ENCODE data around the gene USP10.

The USP10 gene

GRCh38 chr16:84661418-84662060, 38.3 kb upstream of the USP10 start:
- no peaks in the 10 kb centered on the region for H3K4me1 ChIP-seq (ENCODE audit: control insufficient read depth, low read depth, low read length)
- H3K9me3 ChIP-seq (ENCODE audit: control insufficient read depth, low read depth, low read length) = no peaks in the 10 kb centered on the region
- no peaks in the 10 kb centered on the region for H3K27me3 ChIP-seq (ENCODE audit: control insufficient read depth, insufficient read depth, low read length)
- no peak overlapping the region for H3K4me3 ChIP-seq (ENCODE audit: low read length)
- peaks cover 23% of the 10 kb centered on the region for H3K36me3 ChIP-seq (ENCODE audit: control insufficient read depth, low read depth, low read length)
- no peak overlapping the region for H3K9ac ChIP-seq (ENCODE audit: low read length)
- no peak overlapping the region for H3K27ac ChIP-seq (ENCODE audit: low read length)

- Histone ChIP-seq H3K4me1 (ENCODE audit: control insufficient read depth, low read depth, low read length) (peaks cover 6% of the 10 kb centered on the region), H3K9me3 (ENCODE audit: control insufficient read depth, low read depth, low read length) (no peaks in the 10 kb centered on the region), H3K4me3 (ENCODE audit: low read length) (no peak overlapping the region), H3K9ac (ENCODE audit: low read length) (no peak overlapping the region), H3K27me3 (ENCODE audit: control insufficient read depth, insufficient read depth, low read length) (no peaks in the 10 kb centered on the region), H3K27ac (ENCODE audit: low read length) (no peak overlapping the region), H3K36me3 (ENCODE audit: control insufficient read depth, low read depth, low read length) (peaks cover 17% of the 10 kb centered on the region)
These were observed 37.3 kb upstream of the USP10 start for GRCh38 chr16:84662471-84662870.

GRCh38 chr16:84663433-84664101, 36.2 kb upstream of the USP10 start:
- Histone ChIP-seq H3K4me1 (ENCODE audit: control insufficient read depth, low read depth, low read length) (peaks cover 15% of the 10 kb centered on the region), H3K9me3 (ENCODE audit: control insufficient read depth, low read depth, low read length) (no peaks in the 10 kb centered on the region), H3K9ac (ENCODE audit: low read length) (no peak overlapping the region), H3K4me3 (ENCODE audit: low read length) (no peak overlapping the region), H3K36me3 (ENCODE audit: control insufficient read depth, low read depth, low read length) (peaks cover 16% of the 10 kb centered on the region), H3K27me3 (ENCODE audit: control insufficient read depth, insufficient read depth, low read length) (no peaks in the 10 kb centered on the region), H3K27ac (ENCODE audit: low read length) (no peak overlapping the region)

GRCh38 chr16:84665359-84665758, 34.4 kb upstream of the USP10 start:
- H3K9me3 ChIP-seq (ENCODE audit: control insufficient read depth, low read depth, low read length) = no peaks in the 10 kb centered on the region
- H3K36me3 ChIP-seq (ENCODE audit: control insufficient read depth, low read depth, low read length) = peaks cover 6% of the 10 kb centered on the region
- no peak overlapping the region for H3K9ac ChIP-seq (ENCODE audit: low read length)
- peaks cover 15% of the 10 kb centered on the region for H3K4me1 ChIP-seq (ENCODE audit: control insufficient read depth, low read depth, low read length)
- H3K27me3 ChIP-seq (ENCODE audit: control insufficient read depth, insufficient read depth, low read length) = no peaks in the 10 kb centered on the region
- H3K27ac ChIP-seq (ENCODE audit: low read length) = no peak overlapping the region
- H3K4me3 ChIP-seq (ENCODE audit: low read length) = no peak overlapping the region

GRCh38 chr16:84665843-84666242, 34.0 kb upstream of the USP10 start:
- Histone ChIP-seq H3K27me3 (ENCODE audit: control insufficient read depth, insufficient read depth, low read length) (no peaks in the 10 kb centered on the region), H3K27ac (ENCODE audit: low read length) (no peak overlapping the region), H3K36me3 (ENCODE audit: control insufficient read depth, low read depth, low read length) (peaks cover 6% of the 10 kb centered on the region), H3K9me3 (ENCODE audit: control insufficient read depth, low read depth, low read length) (no peaks in the 10 kb centered on the region), H3K4me3 (ENCODE audit: low read length) (no peak overlapping the region), H3K4me1 (ENCODE audit: control insufficient read depth, low read depth, low read length) (peaks cover 15% of the 10 kb centered on the region), H3K9ac (ENCODE audit: low read length) (no peak overlapping the region)

GRCh38 chr16:84667600-84668309, 32.0 kb upstream of the USP10 start:
- H3K27me3 ChIP-seq (ENCODE audit: control insufficient read depth, insufficient read depth, low read length) = no peaks in the 10 kb centered on the region
- H3K27ac ChIP-seq (ENCODE audit: low read length) = no peak overlapping the region
- no peak overlapping the region for H3K9ac ChIP-seq (ENCODE audit: low read length)
- H3K36me3 ChIP-seq (ENCODE audit: control insufficient read depth, low read depth, low read length) = no peaks in the 10 kb centered on the region
- no peak overlapping the region for H3K4me3 ChIP-seq (ENCODE audit: low read length)
- H3K9me3 ChIP-seq (ENCODE audit: control insufficient read depth, low read depth, low read length) = no peaks in the 10 kb centered on the region
- peaks cover 15% of the 10 kb centered on the region for H3K4me1 ChIP-seq (ENCODE audit: control insufficient read depth, low read depth, low read length)

GRCh38 chr16:84670063-84670462, 29.7 kb upstream of the USP10 start:
- Histone ChIP-seq H3K9me3 (ENCODE audit: control insufficient read depth, low read depth, low read length) (no peaks in the 10 kb centered on the region), H3K9ac (ENCODE audit: low read length) (no peak overlapping the region), H3K27me3 (ENCODE audit: control insufficient read depth, insufficient read depth, low read length) (no peaks in the 10 kb centered on the region), H3K4me1 (ENCODE audit: control insufficient read depth, low read depth, low read length) (peaks cover 15% of the 10 kb centered on the region), H3K27ac (ENCODE audit: low read length) (no peak overlapping the region), H3K4me3 (ENCODE audit: low read length) (no peak overlapping the region), H3K36me3 (ENCODE audit: control insufficient read depth, low read depth, low read length) (no peaks in the 10 kb centered on the region)

- no peak overlapping the region for H3K27ac ChIP-seq (ENCODE audit: low read length)
- H3K36me3 ChIP-seq (ENCODE audit: control insufficient read depth, low read depth, low read length) = no peaks in the 10 kb centered on the region
- no peaks in the 10 kb centered on the region for H3K9me3 ChIP-seq (ENCODE audit: control insufficient read depth, low read depth, low read length)
- H3K27me3 ChIP-seq (ENCODE audit: control insufficient read depth, insufficient read depth, low read length) = no peaks in the 10 kb centered on the region
- no peak overlapping the region for H3K9ac ChIP-seq (ENCODE audit: low read length)
- peaks cover 15% of the 10 kb centered on the region for H3K4me1 ChIP-seq (ENCODE audit: control insufficient read depth, low read depth, low read length)
- no peak overlapping the region for H3K4me3 ChIP-seq (ENCODE audit: low read length)
These were observed 27.3 kb upstream of the USP10 start for GRCh38 chr16:84672276-84673202.

GRCh38 chr16:84673203-84673535, 26.6 kb upstream of the USP10 start:
- H3K27ac ChIP-seq (ENCODE audit: low read length) = no peak overlapping the region
- peaks cover 15% of the 10 kb centered on the region for H3K4me1 ChIP-seq (ENCODE audit: control insufficient read depth, low read depth, low read length)
- H3K9ac ChIP-seq (ENCODE audit: low read length) = no peak overlapping the region
- H3K9me3 ChIP-seq (ENCODE audit: control insufficient read depth, low read depth, low read length) = no peaks in the 10 kb centered on the region
- H3K27me3 ChIP-seq (ENCODE audit: control insufficient read depth, insufficient read depth, low read length) = no peaks in the 10 kb centered on the region
- no peaks in the 10 kb centered on the region for H3K36me3 ChIP-seq (ENCODE audit: control insufficient read depth, low read depth, low read length)
- no peak overlapping the region for H3K4me3 ChIP-seq (ENCODE audit: low read length)

- Histone ChIP-seq H3K9ac (ENCODE audit: low read length) (no peak overlapping the region), H3K9me3 (ENCODE audit: control insufficient read depth, low read depth, low read length) (no peaks in the 10 kb centered on the region), H3K27ac (ENCODE audit: low read length) (no peak overlapping the region), H3K4me1 (ENCODE audit: control insufficient read depth, low read depth, low read length) (peaks cover 14% of the 10 kb centered on the region), H3K27me3 (ENCODE audit: control insufficient read depth, insufficient read depth, low read length) (no peaks in the 10 kb centered on the region), H3K36me3 (ENCODE audit: control insufficient read depth, low read depth, low read length) (no peaks in the 10 kb centered on the region), H3K4me3 (ENCODE audit: low read length) (no peak overlapping the region)
These were observed 26.2 kb upstream of the USP10 start for GRCh38 chr16:84673561-84673960.

- no peak overlapping the region for H3K4me3 ChIP-seq (ENCODE audit: low read length)
These were observed 24.4 kb upstream of the USP10 start for GRCh38 chr16:84675423-84675822.

More at GRCh38 chr16:84675423-84675822, 24.4 kb upstream of the USP10 start:
- no peak overlapping the region for H3K27ac ChIP-seq (ENCODE audit: low read length)
- no peaks in the 10 kb centered on the region for H3K36me3 ChIP-seq (ENCODE audit: control insufficient read depth, low read depth, low read length)
- H3K27me3 ChIP-seq (ENCODE audit: control insufficient read depth, insufficient read depth, low read length) = no peaks in the 10 kb centered on the region
- H3K9ac ChIP-seq (ENCODE audit: low read length) = no peak overlapping the region
- H3K4me1 ChIP-seq (ENCODE audit: control insufficient read depth, low read depth, low read length) = peaks cover 14% of the 10 kb centered on the region
- H3K9me3 ChIP-seq (ENCODE audit: control insufficient read depth, low read depth, low read length) = no peaks in the 10 kb centered on the region

Data from iPS-18a (cell line).